GM18526 (cell line): ENCODE measurements around the gene ZNF664.

Source experiments
- POLR2A ChIP-seq: IDR thresholded peaks from 3 replicates; pipeline ENCODE4 v1.6.1; 2011; ENCODE audit not compliant: insufficient read length; ENCODE audit errors: extremely low read depth

The ZNF664 gene

DNA sequence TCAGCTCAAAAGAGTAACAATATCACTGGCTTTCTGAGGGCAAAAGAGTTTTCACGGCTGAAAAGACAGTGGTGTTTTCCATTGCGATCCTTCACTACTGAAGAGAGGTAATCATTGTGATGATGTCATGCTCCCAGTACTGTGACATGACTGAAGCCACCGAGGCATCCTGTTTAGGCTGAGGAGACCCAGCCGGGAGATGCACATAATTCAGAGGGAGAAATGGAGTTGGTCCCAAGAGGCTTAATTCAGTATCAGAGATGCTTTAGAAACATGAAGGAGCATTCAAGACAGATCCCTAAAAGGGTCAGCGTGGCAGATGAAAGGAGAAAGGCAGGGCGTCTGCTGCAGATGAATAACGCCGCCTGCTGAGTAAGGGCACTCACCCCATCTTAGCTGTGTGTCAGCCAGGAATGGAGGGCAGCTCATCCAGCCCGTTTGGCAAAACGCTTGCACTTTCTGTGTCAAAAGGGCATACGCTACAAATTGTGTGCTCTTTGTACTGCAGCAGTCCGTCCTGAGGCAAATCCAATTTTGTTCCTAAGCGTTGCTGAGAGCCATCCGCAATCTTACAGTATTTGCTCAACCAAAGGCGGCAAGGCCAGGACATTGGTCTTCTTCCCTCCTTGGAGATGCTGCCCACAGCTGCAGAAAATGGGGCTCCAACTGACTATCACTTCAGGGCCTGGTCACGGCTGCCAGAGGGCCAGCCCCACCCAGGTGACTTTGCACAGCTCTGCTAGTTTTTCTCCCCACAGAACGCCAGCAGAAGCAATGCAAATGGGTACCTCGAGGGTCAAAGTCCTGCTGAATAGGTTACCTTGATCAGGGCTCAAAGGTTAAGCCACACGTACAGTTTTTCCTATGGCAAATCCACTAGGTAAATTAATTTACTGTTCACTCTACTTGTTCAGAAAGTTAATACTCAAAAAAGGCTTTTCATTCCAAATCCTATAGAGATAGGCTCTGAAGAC, 23.9 kb upstream of the ZNF664 start:
- no peak for TF ChIP-seq POLR2A

DNA sequence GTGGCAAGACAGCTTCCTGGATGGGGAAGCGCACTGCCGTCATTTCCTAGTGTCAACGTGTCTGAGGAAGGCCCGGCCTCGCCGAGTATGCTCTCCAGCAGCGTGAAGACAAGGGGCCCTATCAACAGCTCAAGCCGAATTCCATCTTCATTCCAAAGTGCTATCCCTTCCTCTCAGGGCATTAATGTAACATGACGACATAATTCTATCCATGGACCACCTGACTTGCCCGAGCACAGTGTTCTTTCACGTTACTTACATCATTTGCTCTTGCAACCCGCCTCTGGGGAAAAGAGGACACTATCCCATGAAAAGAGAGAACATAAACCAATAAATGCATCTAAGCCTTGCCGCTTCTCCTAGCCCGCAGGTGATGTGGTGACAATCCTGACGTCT, 23.2 kb upstream of the ZNF664 start:
- no peak for TF ChIP-seq POLR2A

DNA sequence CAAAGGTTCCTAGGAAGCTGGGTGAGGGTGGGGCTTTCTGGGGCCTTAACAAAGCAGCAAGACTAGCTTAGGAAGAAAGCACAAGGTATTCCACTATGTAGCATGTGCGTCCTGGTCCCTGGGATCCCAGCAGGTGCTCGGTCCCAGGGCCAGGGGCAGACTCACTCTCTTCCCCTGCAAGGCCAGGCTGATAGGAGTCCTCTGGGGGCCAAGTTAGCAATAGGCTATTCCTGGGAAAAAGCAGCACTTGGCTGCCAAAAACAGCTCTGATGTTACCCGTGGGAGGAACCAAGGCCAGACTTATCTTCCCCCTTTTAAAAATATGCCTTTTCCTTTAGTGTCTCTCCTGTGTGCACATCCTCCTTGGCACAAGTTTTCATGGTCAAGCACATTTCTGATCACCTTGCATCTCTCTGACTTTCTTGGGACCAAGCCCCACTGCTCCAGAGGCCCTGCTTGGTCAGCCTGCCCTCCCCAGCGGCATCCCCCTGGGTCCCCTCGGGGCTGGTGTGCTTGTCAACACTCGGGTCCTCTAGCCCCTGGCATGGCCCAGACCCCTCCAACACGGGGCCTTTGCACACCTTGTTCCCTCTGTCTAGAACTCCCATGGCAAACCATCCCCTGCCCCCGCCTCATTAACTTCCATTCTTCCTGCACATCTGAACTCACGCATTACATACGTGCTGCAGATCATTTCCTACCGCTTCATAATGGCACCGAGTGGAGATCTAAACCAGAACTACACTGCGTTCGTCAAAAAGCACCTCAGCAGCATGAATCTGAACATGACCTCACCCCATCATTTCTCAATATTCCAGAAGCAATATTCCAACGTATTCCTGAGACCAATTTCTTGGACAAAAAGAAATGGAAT, 22.3 kb upstream of the ZNF664 start:
- TF ChIP-seq POLR2A = no peak

DNA sequence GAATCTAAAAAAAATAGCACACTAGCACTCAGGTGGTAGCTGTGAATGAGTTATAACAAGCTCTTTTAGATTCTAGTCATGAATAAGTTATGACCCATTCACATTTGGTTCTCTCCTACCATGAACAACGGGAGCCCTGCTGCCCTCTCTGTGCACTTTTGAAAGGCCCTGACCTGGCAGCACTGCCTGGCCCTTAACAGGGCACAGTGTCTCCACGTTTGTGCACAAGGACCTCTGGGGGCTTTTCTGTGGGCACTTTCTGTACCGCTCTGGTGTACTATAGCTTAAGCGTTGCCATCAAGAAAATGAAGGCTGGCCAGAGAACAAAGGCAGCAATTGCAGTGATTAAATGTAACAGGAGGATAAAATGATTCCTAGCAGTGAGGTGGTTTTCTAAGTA, 21.5 kb upstream of the ZNF664 start:
- TF ChIP-seq POLR2A = no peak

DNA sequence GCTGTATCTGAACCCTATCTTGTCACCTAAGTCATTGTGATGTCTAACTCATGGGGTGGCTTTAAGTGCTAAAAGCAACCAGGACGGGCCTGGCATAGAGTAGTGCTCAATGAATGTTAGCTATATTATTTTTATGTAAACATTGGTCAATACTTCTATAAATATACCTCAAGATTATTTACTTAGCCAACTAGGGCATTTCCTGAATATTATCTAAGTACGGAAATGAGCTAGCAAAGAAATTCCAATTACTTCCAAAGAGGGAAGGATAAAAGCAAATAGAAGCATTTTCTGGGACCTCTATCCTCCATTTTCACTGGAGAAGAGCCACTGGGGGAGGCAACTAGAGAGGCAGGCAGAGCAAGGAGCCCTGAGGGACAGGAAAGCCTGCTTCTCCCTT, 21.0 kb upstream of the ZNF664 start:
- TF ChIP-seq POLR2A = no peak

DNA sequence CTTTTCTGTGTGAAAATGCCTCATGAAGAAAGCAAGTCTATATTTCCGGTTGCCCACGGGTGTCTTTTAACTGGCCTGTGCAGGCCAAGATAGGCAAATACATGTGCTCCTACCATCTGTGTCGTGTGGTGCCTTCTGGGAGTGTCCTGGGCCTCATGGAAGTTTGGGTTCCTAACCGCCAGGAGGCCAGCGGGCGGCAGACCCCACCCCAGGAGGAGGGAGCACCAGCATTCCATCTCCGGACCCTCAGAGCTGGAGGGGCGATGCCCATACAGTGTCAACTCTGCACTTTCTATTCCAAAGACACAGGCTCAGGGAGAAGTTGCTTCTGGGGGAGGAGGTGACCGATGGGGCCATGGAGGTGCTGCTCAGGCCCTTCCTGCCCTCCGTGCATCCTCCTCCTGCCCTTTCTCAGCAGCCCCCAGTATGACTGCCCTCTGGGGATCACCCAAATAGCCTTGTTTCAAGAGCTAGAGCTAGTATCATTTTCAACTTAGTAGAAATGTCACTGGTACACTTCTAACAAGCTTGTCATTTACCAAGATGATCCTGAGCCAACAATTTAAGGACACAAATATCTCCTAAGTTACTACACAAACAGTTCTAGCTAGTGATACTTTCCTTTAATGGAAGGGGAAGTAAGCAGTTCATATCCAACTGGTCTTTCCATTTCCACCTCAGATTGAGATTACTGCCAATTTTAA, 18.2 kb upstream of the ZNF664 start:
- no peak for TF ChIP-seq POLR2A

DNA sequence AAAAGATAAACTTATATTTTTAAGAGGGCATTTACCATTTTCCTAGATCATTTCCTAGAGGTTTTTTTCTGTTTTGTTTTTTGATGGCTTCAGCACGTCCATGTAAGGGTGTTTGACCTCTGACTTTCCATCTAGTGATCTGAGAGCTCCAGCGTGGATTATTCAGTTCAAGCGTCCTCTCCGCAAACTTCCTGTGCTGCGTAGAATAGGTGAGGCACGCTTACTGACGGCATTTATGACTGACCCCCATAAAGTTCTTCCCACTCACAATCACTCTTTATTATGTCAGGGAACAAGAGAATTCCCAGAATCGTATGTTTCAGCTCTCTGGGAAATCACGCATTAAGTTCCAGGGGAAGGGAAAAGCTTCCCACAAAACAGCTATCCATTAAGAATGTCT, 16.8 kb upstream of the ZNF664 start:
- no peak for TF ChIP-seq POLR2A

DNA sequence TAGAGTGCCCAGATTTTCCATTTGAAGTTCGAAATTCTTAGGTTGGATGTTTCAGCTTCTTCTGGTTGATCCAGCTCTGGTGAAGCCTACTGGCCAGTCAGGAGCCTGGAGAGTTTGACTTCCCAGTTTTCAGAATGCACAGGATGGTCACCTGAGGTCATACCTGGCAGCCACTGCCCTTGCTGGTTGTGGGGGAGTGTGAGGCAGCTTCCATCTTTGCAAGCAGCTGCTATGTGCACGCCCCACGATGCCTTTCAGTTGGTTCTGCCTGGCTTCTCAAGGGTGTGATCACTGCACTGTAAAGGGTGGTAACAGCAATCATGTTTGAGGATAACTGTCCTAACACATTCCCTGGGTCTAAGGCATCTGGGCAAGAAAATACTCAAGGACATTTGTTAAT, 15.8 kb upstream of the ZNF664 start:
- TF ChIP-seq POLR2A = no peak

DNA sequence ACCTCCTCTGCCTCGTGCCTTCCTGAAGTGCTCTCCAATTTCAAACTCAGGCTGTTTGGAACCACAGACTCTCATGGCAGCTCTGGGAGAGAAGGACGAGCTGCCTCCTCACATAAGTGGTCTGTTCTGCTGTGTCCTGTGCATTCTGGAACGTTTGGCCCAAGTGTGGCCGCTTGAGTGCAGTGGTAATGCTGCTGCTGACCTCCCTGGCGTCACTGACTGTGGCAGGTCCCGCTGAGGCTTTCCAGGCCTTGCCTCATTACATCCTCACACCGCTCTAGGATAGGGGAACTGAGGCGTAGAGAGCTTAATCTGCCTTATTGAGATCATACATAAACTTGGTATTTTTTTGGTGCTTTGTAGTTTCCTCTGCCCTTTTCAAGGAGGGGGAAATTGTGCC, 14.6 kb upstream of the ZNF664 start:
- TF ChIP-seq POLR2A = no peak

DNA sequence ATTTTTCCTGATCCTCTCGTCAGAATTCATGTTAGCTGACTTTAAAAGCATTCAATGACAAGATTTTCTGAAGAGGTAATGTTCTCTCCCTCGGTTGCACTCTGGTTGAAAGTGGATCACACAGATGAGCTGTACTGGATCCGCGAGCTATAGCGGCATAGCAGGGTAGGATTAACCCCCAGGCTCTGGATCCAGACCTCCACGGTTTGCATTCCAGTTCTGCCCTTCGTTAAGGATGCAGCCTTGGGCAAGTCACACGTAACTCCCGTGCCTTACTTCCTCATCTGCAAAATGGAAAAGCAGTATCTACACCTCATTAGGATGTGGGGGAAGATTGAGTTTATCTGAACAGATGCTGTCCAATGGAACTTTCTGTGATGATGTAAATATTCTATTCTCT, 14.1 kb upstream of the ZNF664 start:
- TF ChIP-seq POLR2A = no peak

DNA sequence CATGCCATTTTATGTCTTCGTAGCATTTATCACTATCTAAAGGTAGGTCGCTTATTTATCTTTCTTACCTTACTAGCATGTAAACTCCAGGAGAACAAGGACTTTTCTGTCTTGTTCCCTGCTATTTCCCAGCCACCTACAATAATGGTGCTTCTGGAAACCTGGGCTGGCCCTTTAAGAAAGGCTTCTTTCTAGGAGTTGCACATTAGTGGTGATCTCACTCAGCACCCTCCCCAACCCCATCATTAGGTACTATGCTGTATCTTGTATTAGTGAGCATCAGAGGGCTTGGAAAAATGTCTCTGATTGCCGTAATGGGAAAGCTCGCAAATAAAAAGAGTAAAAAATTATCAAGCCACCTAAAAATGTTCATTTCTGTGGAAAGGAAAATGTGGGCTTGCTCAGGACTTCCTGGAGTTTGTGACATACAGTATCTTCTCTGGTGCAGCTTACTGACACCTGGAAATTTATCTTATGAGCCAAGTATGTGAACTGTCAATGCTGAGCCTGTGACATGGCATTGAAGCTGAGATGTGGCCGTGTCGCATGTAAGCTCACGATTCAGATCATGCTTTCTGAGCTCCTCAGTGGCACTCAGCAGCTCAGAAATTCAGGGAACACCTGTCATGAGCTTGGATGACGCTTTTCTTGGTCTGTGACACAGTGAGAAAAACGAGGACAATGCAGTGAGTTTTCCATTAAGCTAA, 12.8 kb upstream of the ZNF664 start:
- no peak for TF ChIP-seq POLR2A

DNA sequence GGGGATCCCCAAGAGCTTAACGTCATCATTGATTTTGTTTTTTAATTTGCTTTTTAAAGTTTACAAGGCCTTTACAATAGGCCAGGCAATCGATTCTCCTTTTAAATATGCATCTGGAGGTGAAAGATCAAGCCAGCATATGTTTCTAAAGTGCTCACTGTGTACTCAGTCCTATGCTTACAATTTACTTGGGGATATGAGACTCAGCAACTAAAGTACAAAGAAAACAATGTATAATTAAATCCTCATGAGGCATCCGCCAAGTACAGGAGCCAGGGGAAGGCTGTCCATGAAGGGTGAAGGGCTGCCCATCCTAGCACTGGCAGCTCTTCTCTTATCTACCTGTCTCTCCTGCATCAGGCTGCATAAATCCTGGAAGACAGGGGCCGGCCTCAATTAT, 12.2 kb upstream of the ZNF664 start:
- no peak for TF ChIP-seq POLR2A

DNA sequence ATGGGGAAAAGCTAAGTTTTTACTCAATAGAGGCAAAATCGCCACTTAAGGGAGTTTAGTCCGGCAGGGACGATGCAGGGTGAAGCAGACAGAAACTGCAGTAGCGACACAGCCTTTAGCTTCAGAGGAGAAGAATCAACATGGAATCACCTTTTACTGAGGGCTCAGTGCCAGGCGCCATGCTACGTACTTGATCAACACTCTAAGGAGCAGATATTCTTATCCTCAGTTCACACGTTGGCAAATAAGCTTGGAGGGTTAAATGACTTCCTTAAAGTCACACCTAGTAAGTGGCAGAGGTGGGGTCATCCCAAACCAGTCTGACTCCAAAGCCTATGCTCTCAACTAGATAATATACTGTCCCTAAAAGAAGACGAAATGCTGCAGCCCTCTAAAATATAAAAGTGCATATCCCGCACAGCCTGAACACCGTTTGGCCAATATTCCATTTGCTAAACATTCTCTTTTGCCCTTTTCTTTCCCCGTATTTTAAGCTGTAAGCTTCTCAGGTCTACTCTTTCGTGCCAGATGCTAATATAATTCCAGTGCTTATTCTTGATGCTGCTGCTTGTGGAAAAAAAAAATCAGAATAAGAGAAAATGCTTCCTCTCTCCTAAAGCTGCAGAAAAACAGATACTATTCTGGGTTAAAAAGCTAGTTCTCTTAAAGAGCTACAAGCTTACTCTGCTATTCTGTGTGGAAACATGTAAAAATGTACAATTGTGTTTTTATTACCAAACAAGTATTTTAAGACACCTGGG, 11.2 kb upstream of the ZNF664 start:
- no peak for TF ChIP-seq POLR2A

DNA sequence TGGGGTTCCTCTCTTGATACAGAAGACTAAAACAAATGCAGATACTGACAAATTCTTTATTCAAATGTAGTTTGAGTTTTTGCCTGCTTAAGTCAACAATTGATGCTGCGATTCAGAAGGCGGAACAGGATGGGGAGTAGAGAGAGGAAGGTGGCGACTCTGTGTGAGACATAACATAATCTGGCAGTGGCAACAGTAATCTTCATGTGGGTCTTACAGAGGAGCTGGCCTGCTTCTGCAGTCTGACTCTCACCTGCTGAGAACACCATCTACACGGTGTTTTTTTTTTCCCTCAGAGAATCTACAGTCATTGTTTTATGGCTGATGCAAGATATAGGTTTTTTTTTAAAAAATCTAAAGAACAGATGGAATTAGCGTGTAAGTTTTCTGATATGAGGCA, 10.5 kb upstream of the ZNF664 start:
- TF ChIP-seq POLR2A = no peak
